ENCODE data around the gene YWHAB.

The YWHAB gene

DNA sequence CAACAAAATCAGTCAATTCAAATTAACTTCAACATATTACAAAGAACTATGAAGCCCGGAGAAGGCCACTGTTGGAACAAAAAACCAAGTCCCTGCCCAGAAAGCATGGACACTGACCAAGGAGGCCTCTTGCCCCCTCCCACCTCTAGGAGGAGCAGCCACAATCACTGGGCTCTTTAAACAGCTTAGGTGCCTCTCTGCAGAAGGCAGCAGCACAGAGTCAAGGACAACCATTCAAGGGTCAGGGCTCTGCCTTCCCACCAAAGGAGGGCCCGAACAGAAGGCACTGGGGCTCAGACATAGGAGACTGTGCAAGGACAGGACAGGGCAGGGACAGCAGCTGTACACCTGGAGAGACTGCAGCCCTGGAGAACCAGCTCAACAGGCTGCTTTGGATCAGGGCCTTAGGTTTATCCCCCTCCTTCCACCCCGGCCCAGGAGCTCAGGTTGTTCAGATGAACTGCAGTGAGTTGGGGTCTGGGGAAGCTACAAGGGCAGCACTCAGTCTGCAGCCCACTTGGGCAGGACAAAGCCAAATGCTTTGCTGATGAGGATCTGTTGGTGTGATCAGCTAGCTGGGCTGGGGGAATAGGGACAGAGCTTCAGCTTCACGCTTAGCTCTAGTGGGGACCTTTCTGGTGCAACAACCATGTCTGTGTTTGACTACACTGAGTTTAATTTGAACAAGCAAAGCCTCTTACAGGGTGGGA, 56.9 kb downstream of the YWHAB start:
- in situ Hi-C loops (cut with MboI; ENCODE audit: low pct_unique_long_range_greater_than_20kb, low sequenced_read_pairs): no loop called here

DNA sequence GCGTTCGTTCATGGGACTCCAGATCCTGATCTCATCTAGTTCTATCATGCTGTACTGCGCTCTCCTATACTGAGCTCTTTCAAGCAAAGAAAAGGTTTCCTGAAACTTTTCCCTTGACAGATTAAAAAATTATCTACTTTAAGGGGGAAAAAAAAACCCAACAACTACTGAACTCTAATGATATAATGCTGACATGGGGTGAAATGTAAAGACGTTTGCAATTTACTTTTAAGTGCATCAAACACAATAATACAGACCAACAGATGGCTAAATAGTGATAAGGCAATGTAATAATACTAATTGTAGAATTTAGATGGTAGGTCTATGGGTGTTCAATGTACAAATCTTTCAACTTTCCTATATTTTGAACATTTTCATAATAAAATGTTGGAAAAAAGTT, 58.3 kb downstream of the YWHAB start:
- in situ Hi-C loops (cut with MboI; ENCODE audit: low pct_unique_long_range_greater_than_20kb, low sequenced_read_pairs): no loop called here
- DNase-seq: no peak

More for the DNA sequence above, 56.9 kb downstream of the YWHAB start:
- no peak for DNase-seq

- in situ Hi-C loops (cut with MboI; ENCODE audit: low pct_unique_long_range_greater_than_20kb, low sequenced_read_pairs): no loop called here
- no peak for DNase-seq
These were observed 59.8 kb downstream of the YWHAB start for GRCh38 chr20:44945261-44945660.

DNA sequence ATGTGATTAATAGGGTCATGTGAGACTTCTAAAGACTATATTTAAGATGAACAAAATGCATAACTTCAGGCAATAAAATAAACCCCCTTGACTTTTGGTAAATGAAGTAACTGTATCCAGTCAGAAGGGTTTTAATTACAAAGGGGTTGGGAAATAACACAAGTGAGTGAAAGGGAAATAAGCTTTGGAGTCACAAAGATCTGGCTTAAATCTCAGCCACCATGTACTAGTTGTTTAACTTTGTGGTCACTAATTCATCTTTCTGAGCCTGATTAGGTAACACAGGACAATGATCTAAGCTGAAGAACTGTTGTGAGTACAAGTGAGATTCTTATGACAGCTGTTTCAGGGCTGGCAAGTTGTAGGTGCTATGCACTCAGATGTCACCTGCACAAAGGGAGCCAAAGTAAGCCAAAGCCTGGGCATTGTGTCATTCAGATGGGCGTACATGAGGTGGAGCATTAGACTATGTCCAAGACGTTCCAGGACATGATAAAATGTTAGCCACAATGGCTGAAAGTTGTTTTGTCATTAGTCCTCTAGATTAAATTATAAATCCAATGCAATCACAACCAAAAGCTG, 60.9 kb downstream of the YWHAB start:
- in situ Hi-C loops (cut with MboI; ENCODE audit: low pct_unique_long_range_greater_than_20kb, low sequenced_read_pairs): no loop called here
- no peak for DNase-seq

GRCh38 chr20:44948107-44948506, 62.6 kb downstream of the YWHAB start:
- in situ Hi-C loops (cut with MboI; ENCODE audit: low pct_unique_long_range_greater_than_20kb, low sequenced_read_pairs): no loop called here
- DNase-seq: no peak

DNA sequence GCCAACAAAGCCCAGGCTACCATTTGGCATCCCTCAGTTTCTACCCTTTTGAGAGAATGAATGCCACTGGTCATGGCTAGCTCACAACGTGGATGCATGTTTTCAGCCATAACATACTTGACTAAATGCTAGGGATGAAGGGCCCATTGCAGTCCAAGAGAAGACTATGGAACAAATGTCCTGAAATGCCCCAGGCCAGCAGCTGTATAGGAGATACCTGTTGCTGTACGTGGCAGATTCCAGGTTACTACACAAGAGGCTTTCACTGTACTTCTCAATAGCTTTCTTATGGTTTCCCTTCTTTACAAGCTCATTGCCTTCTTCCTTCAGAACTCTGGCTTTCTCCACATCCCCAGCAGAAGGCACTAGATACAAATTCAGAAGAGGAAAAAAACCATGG, 63.0 kb downstream of the YWHAB start:
- in situ Hi-C loops (cut with MboI; ENCODE audit: low pct_unique_long_range_greater_than_20kb, low sequenced_read_pairs): no loop called here
- no peak for DNase-seq

DNA sequence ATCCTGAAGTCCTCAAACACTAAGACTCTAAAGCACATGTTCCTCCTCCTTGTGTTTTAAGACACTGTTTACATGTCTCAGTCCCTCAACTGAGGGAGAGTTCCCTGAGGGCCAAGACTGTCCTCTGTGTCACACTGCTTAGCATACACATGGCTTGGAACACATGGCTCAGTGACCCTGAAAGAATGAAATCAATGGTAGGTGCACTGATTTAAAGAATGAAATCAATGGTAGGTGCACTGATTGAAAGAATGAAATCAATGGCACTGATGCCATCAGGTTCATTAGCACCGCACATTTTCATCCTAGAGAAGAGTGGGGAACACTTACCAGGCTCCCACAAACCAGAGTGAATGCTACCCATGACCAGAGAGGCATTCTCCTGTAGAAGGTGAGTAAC, 64.9 kb downstream of the YWHAB start:
- DNase-seq: no peak
- in situ Hi-C loops (cut with MboI; ENCODE audit: low pct_unique_long_range_greater_than_20kb, low sequenced_read_pairs): no loop called here

GRCh38 chr20:44952731-44953130, 67.2 kb downstream of the YWHAB start:
- DNase-seq: no peak
- in situ Hi-C loops (cut with MboI; ENCODE audit: low pct_unique_long_range_greater_than_20kb, low sequenced_read_pairs): no loop called here

DNA sequence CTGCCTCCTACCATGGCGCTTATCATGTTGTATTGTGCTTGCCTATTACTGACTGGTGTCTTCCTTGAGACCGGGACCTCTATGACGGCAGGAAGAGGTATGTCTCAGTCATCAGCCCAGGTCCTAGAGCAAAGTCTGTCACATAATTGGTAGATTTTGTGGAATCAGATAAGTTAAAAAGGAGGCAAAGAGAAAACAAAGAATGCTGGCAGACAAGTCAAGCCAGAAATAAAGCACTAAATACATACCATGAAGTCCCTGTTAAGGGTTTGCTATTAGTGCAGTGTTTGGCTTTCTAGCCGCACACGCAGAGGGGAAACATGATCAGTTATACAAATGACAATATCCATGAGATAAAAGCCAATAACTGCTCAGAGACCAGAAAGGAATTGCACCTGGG, 68.7 kb downstream of the YWHAB start:
- in situ Hi-C loops (cut with MboI; ENCODE audit: low pct_unique_long_range_greater_than_20kb, low sequenced_read_pairs): no loop called here
- no peak for DNase-seq

DNA sequence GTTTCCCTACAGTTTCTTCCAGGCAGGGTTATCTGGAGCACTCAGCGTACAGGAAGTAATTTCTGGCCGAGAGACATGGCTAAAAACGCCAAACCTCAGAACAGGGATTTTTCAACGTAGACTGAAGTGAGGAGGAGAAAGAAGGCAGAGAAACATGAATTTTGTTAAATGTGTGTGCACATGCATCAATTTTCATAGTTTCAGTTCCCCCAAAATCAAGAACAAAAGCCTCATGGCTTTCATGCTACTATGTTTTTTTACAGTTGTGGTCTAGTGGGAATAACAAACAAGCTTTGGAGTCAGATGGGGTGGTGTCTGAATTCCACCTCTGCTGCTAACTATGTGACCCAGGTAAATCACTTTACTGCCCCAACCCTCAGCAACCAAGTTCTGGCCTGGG, 69.8 kb downstream of the YWHAB start:
- in situ Hi-C loops (cut with MboI; ENCODE audit: low pct_unique_long_range_greater_than_20kb, low sequenced_read_pairs): no loop called here

GRCh38 chr20:44956410-44956809, 70.9 kb downstream of the YWHAB start:
- DNase-seq: no peak
- in situ Hi-C loops (cut with MboI; ENCODE audit: low pct_unique_long_range_greater_than_20kb, low sequenced_read_pairs): no loop called here

More for the DNA sequence above, 69.8 kb downstream of the YWHAB start:
- DNase-seq: no peak

Data from KBM-7 (cell line).